Esophagus muscularis mucosa (tissue), 4 donors: ENCODE data around the gene CCDC88A.

Experiments
- EP300 ChIP-seq: sonication (generic); formaldehyde crosslinking; IDR thresholded peaks from one replicate; pipeline ENCODE4 v1.6.1; 2017; ENCODE audit warnings: antibody characterized with exemption
- POLR2A ChIP-seq: fragments of 450-650 bp; IDR thresholded peaks from one replicate; pipeline ENCODE4 v1.6.1; 2017; ENCODE audit warnings: antibody characterized with exemption, moderate library complexity, mild to moderate bottlenecking, low read depth
- POLR2AphosphoS5 ChIP-seq, 2 donors: sonication (generic); formaldehyde crosslinking; IDR thresholded peaks; one replicate each; pipeline ENCODE4 v1.6.1; 2017; ENCODE audit warnings: antibody characterized with exemption in 2 of 2
- TF ChIP-seq, protein P1 (sequence below), 3 experiments: fragments of 200-600 bp in 2 of 3; fragments of 450-650 bp in 1 of 3; sonication (generic) in 2 of 3; IDR thresholded peaks; one replicate each; pipeline ENCODE4 v1.5.1; 2017 to 2019; ENCODE audit warnings: antibody characterized with exemption in 3 of 3, mild to moderate bottlenecking in 2 of 3, moderate library complexity in 1 of 3

DNA sequence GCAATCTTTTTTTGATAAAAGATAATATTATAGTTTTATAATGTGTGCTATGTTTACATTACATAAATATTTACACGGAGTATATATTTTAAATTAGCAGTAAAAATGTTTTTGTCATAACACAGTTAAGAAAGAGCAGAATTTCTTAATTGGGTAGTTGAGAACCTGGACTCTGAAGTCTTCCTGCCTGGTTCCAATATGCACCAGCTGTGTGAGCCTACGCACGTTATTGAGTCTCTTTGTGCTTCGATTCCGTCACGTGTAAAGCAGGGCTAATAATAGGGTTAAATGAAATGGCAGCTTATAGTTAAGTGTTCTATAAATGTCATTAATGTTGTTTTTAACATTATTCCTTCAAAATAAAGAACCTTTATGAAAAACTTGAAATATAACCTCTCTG, 1.2 kb upstream of the CCDC88A start:
- TF ChIP-seq POLR2A (no peak), POLR2AphosphoS5 (IDR thresholded peaks at IDR 0.05) (no peak), EP300 (no peak)
- TF ChIP-seq, protein P1, sequence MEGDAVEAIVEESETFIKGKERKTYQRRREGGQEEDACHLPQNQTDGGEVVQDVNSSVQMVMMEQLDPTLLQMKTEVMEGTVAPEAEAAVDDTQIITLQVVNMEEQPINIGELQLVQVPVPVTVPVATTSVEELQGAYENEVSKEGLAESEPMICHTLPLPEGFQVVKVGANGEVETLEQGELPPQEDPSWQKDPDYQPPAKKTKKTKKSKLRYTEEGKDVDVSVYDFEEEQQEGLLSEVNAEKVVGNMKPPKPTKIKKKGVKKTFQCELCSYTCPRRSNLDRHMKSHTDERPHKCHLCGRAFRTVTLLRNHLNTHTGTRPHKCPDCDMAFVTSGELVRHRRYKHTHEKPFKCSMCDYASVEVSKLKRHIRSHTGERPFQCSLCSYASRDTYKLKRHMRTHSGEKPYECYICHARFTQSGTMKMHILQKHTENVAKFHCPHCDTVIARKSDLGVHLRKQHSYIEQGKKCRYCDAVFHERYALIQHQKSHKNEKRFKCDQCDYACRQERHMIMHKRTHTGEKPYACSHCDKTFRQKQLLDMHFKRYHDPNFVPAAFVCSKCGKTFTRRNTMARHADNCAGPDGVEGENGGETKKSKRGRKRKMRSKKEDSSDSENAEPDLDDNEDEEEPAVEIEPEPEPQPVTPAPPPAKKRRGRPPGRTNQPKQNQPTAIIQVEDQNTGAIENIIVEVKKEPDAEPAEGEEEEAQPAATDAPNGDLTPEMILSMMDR (IDR thresholded peaks at IDR 0.05), result no peak
